Thyroid gland (tissue), 4 donors: ENCODE measurements around the gene DVL2. TPM values are rescaled to one million over a fixed set of nuclear protein-coding genes. Genes with fewer than 3 reads are reported as not detected.

ENCODE experiments used
- DNase-seq, 2 donors: peaks; one replicate each; pipeline ENCODE4 v3.0.0-alpha.2; 2019
- H3K27ac ChIP-seq, 3 donors: fragments of 200-600 bp; sonication (generic); 1 replicate in 2 of 3; 2 replicates in 1 of 3; pipeline ENCODE4 v1.5.1; 2016 to 2019; ENCODE audit warnings: mild to moderate bottlenecking in 1 of 3, moderate library complexity in 1 of 3
- H3K27me3 ChIP-seq: fragments of 200-600 bp; sonication (generic); one replicate; pipeline ENCODE4 v1.5.1; 2019
- H3K36me3 ChIP-seq, 2 donors: fragments of 200-600 bp; sonication (generic); one replicate each; pipeline ENCODE4 v1.5.1; 2016 to 2019
- H3K4me1 ChIP-seq, 2 donors: fragments of 200-600 bp; sonication (generic); one replicate each; pipeline ENCODE4 v1.5.1; 2017 to 2019
- H3K4me3 ChIP-seq, 3 donors: fragments of 200-600 bp; sonication (generic); replicated peaks in 1 of 3; 1 replicate in 2 of 3; 2 replicates in 1 of 3; pipeline ENCODE4 v1.5.1; 2016; ENCODE audit warnings: mild to moderate bottlenecking in 1 of 3
- H3K9me3 ChIP-seq: fragments of 200-600 bp; sonication (generic); one replicate; pipeline ENCODE4 v1.5.1; 2017
- CTCF ChIP-seq, 6 experiments: fragments of 200-600 bp in 3 of 6; fragments of 450-650 bp in 3 of 6; sonication (generic) in 3 of 6; IDR thresholded peaks; one replicate each; pipeline ENCODE4 v1.5.1; 2016 to 2019; ENCODE audit warnings: antibody characterized with exemption in 6 of 6, mild to moderate bottlenecking in 2 of 6, inconsistent platforms in 1 of 6, moderate library complexity in 1 of 6
- POLR2A ChIP-seq, 2 donors: fragments of 450-650 bp; IDR thresholded peaks; one replicate each; pipeline ENCODE4 v1.6.1; 2017; ENCODE audit warnings: antibody characterized with exemption in 2 of 2, mild to moderate bottlenecking in 2 of 2, moderate library complexity in 1 of 2
- WGBS, 2 donors: methylation state at CpG; one replicate each; pipeline ENCODE4 v1.1.5; 2017; 5-methylcytosine and 5-hydroxymethylcytosine counted together
- intact Hi-C: fragments of 100-400 bp; cut with DNase I; formaldehyde crosslinking; loops from one replicate; pipeline ENCODE4 v1.15.1; 2023
- total RNA-seq, 4 donors: library from RNA; depleted of rRNA; stranded (reverse); fragments of >200 nt; gene quantifications; one replicate each; pipeline ENCODE4 v1.2.3, GENCODE V29; 2016

The DVL2 gene
- total RNA-seq, 4 donors from 2014 or later, result 45.3 to 68.6 (median 49.0) TPM

GRCh38 chr17:7281074-7281952 is 47.0 kb upstream of the DVL2 start, which contains the start of gene SLC2A4:
SLC2A4 (plus strand) TSS chr17:7281718; CDS start chr17:7281935, 217 bp downstream.
- Histone ChIP-seq H3K27ac (peak within 1 kb of the TSS; percentile 75 to 84 (median 81)), H3K27me3 (no peaks in the 10 kb centered on the region), H3K9me3 (no peaks in the 10 kb centered on the region), H3K4me1 (peaks cover 16 to 23% of the 10 kb centered on the region in 2 donors), H3K36me3 (no peaks in the 10 kb centered on the region), H3K4me3 (peak within 1 kb of the TSS in 2 of 3 donors; percentile 12 to 27)
- 0 to 1% methylated on average over 25 to 33 of the region's 71 CpGs for WGBS, 2 donors
- no peak for TF ChIP-seq CTCF (IDR thresholded peaks at IDR 0.05)
- no peak for TF ChIP-seq POLR2A (IDR thresholded peaks at IDR 0.05)
- intact Hi-C loops, result loop anchor here (2.0 kb wide), 1 partner anchor 15 kb away; no protein-coding TSS in a partner anchor
- peak; percentile 94 to 96 for DNase-seq

- TF ChIP-seq CTCF (IDR thresholded peaks at IDR 0.05) (peak; percentile 73 to 99 (median 96)), POLR2A (IDR thresholded peaks at IDR 0.05) (no peak)
- H3K27me3 ChIP-seq, result no peaks in the 10 kb centered on the region
- no peaks in the 10 kb centered on the region for H3K36me3 ChIP-seq
- intact Hi-C loops, result loop anchor here (2.0 kb wide), 1 partner anchor 16 kb away; no protein-coding TSS in a partner anchor
- no peaks in the 10 kb centered on the region for H3K9me3 ChIP-seq
- H3K4me3 ChIP-seq, result peak overlapping the region in 1 of 3 donors; percentile 27
- peak overlapping the region; percentile 75 to 84 (median 81) for H3K27ac ChIP-seq
- 1 to 2% methylated on average over 14 to 29 of the region's 29 CpGs for WGBS, 2 donors
- H3K4me1 ChIP-seq, result peaks cover 16 to 23% of the 10 kb centered on the region in 2 donors
- peak; percentile 82 to 83 for DNase-seq
These were observed 46.3 kb upstream of the DVL2 start for GRCh38 chr17:7280519-7281073.

- Histone ChIP-seq H3K9me3 (no peaks in the 10 kb centered on the region), H3K27me3 (no peaks in the 10 kb centered on the region), H3K4me1 (peaks cover 16 to 23% of the 10 kb centered on the region in 2 donors), H3K4me3 (no peak overlapping the region), H3K27ac (no peak overlapping the region), H3K36me3 (no peaks in the 10 kb centered on the region)
- no peak for DNase-seq
- TF ChIP-seq POLR2A (IDR thresholded peaks at IDR 0.05), result no peak
- no peak for TF ChIP-seq CTCF (IDR thresholded peaks at IDR 0.05)
- intact Hi-C loops, result no loop called here
- WGBS, 2 donors, result 87 to 89% methylated on average over 8 of the region's 8 CpGs
These were observed 45.1 kb upstream of the DVL2 start for GRCh38 chr17:7279448-7279847.

GRCh38 chr17:7266784-7267183 is 32.5 kb upstream of the DVL2 start:
- WGBS, 2 donors, result 77 to 81% methylated on average over 1 of the region's 1 CpG
- H3K4me1 ChIP-seq, result peaks cover 0 to 7% of the 10 kb centered on the region in 2 donors
- no peaks in the 10 kb centered on the region for H3K36me3 ChIP-seq
- DNase-seq, result no peak
- no peak overlapping the region for H3K4me3 ChIP-seq
- H3K9me3 ChIP-seq, result no peaks in the 10 kb centered on the region
- H3K27ac ChIP-seq, result no peak overlapping the region
- H3K27me3 ChIP-seq, result no peaks in the 10 kb centered on the region
- intact Hi-C loops, result no loop called here
- no peak for TF ChIP-seq POLR2A (IDR thresholded peaks at IDR 0.05)
- no peak for TF ChIP-seq CTCF (IDR thresholded peaks at IDR 0.05)

- no peaks in the 10 kb centered on the region for H3K27me3 ChIP-seq
- H3K36me3 ChIP-seq, result peaks cover 4 to 5% of the 10 kb centered on the region in 2 donors
- peaks cover 9 to 28% of the 10 kb centered on the region in 2 donors for H3K4me1 ChIP-seq
- H3K27ac ChIP-seq, result peak overlapping the region in 2 of 3 donors; percentile 44 to 69
- no peaks in the 10 kb centered on the region for H3K9me3 ChIP-seq
- H3K4me3 ChIP-seq, result peak overlapping the region in 1 of 3 donors; percentile 68
- WGBS, 2 donors, result 63 to 65% methylated on average over 4 of the region's 4 CpGs
- TF ChIP-seq POLR2A (IDR thresholded peaks at IDR 0.05), result no peak
- no peak for TF ChIP-seq CTCF (IDR thresholded peaks at IDR 0.05)
- no peak for DNase-seq
- intact Hi-C loops, result no loop called here
These were observed 29.4 kb upstream of the DVL2 start for GRCh38 chr17:7263801-7264078.
